Gastrocnemius medialis (tissue), 4 donors: ENCODE results near the gene ANKDD1A. TPM values are rescaled to one million over a fixed set of nuclear protein-coding genes. Genes with fewer than 3 reads are reported as not detected.

Experiments
- ATAC-seq, 2 donors: fragments of 150-250 bp; one replicate each; pipeline ENCODE4 v1.9.1; 2016
- DNase-seq, 2 donors: peaks; one replicate each; pipeline ENCODE4 v3.0.0-alpha.2; 2019
- H3K27ac ChIP-seq, 4 donors: fragments of 200-600 bp; sonication (generic); 1 replicate in 1 of 4; 2 replicates in 3 of 4; pipeline ENCODE4 v1.5.1; 2016 to 2018; ENCODE audit warnings: mild to moderate bottlenecking in 2 of 4, moderate library complexity in 1 of 4
- H3K27me3 ChIP-seq, 3 donors: fragments of 200-600 bp; sonication (generic) in 2 of 3; 1 replicate in 1 of 3; 2 replicates in 2 of 3; pipeline versions ENCODE4 v1.5.1 to v1.6.0; 2016 to 2019; ENCODE audit warnings: mild to moderate bottlenecking in 1 of 3, moderate library complexity in 1 of 3
- H3K36me3 ChIP-seq, 2 donors: fragments of 200-600 bp; sonication (generic) in 1 of 2; one replicate each; pipeline ENCODE4 v1.5.1; 2017 to 2018
- H3K4me1 ChIP-seq, 2 donors: fragments of 200-600 bp; sonication (generic) in 1 of 2; one replicate each; pipeline ENCODE4 v1.5.1; 2016 to 2017; ENCODE audit warnings: mild to moderate bottlenecking in 2 of 2
- H3K4me3 ChIP-seq, 4 donors: fragments of 200-600 bp; sonication (generic) in 3 of 4; 1 replicate in 1 of 4; 2 replicates in 3 of 4; pipeline ENCODE4 v1.5.1; 2016 to 2019; ENCODE audit warnings: mild to moderate bottlenecking in 2 of 4
- H3K9me3 ChIP-seq, 3 donors: fragments of 200-600 bp; sonication (generic) in 2 of 3; 1 replicate in 1 of 3; 2 replicates in 2 of 3; pipeline ENCODE4 v1.5.1; 2016 to 2019
- POLR2A ChIP-seq, 2 donors: fragments of 450-650 bp; IDR thresholded peaks; one replicate each; pipeline ENCODE4 v1.6.1; 2017; ENCODE audit warnings: antibody characterized with exemption in 2 of 2, mild to moderate bottlenecking in 2 of 2, moderate library complexity in 2 of 2
- in situ Hi-C, 4 donors: fragments of 200-750 bp; cut with MboI; loops; one replicate each; pipeline versions ENCODE4 v1.15.0 to v1.8.0; 2017; ENCODE audit warnings: low sequenced_read_pairs in 4 of 4
- intact Hi-C: fragments of 100-400 bp; cut with DNase I; formaldehyde crosslinking; loops from one replicate; pipeline ENCODE4 v1.15.1; 2023; ENCODE audit warnings: low total_unique reads
- total RNA-seq, 4 donors: library from RNA; depleted of rRNA; stranded (reverse); fragments of >200 nt; gene quantifications; one replicate each; pipeline versions ENCODE4 v1.1.0 to v1.2.3, GENCODE V29; 2016
- TF ChIP-seq, protein P1 (sequence below), 5 experiments: fragments of 450-650 bp in 3 of 5; fragments of 200-600 bp in 2 of 5; sonication (generic) in 2 of 5; IDR thresholded peaks in 4 of 5; conservative IDR thresholded peaks in 1 of 5; 1 replicate in 4 of 5; 2 replicates in 1 of 5; pipeline ENCODE4 v1.5.1; 2016 to 2019; ENCODE audit warnings: antibody characterized with exemption in 5 of 5, mild to moderate bottlenecking in 3 of 5, moderate library complexity in 3 of 5

ANKDD1A gene
- total RNA-seq, 4 donors from 2014 or later, result 0.11 to 0.39 (median 0.36) TPM; not detected in 1

DNA sequence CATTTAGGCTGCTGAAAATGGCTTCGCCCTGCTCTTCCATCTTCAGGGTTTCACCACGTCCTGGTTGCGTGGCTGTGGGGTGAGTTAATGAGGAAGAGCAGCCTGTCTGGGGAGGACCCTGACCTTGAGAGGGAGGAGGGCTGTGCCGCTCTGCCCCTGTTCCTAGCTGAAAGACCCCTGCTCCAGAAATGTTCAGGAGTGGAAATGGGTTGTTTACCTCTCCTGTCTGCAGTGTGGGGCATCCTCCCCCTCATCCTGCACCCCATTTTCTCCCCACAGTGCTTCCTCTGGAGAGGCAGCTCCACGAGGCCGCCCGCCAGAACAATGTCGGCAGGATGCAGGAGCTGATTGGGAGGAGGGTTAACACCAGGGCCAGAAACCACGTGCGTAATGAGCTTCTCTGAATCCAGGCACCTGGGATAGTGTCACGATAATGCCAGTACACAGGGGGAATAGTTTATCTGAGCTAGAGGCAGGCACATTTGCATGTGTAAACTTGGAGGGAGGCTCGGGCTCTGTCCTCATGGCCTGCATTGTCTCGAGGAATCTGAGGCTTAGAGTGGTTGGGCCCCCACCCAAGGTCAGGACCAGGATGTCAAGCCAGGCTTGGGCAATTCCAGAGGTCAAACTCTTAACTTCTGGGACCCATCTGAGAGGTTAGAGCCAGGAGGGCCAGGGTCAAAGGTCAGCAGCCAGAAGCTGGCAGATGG, 4.0 kb downstream of the ANKDD1A start:
- Histone ChIP-seq H3K27me3 (peaks cover 0 to 9% (median 2%) of the 10 kb centered on the region in 3 donors), H3K9me3 (no peaks in the 10 kb centered on the region), H3K4me1 (no peaks in the 10 kb centered on the region), H3K36me3 (no peaks in the 10 kb centered on the region), H3K4me3 (no peak overlapping the region), H3K27ac (no peak overlapping the region)
- TF ChIP-seq, protein P1, sequence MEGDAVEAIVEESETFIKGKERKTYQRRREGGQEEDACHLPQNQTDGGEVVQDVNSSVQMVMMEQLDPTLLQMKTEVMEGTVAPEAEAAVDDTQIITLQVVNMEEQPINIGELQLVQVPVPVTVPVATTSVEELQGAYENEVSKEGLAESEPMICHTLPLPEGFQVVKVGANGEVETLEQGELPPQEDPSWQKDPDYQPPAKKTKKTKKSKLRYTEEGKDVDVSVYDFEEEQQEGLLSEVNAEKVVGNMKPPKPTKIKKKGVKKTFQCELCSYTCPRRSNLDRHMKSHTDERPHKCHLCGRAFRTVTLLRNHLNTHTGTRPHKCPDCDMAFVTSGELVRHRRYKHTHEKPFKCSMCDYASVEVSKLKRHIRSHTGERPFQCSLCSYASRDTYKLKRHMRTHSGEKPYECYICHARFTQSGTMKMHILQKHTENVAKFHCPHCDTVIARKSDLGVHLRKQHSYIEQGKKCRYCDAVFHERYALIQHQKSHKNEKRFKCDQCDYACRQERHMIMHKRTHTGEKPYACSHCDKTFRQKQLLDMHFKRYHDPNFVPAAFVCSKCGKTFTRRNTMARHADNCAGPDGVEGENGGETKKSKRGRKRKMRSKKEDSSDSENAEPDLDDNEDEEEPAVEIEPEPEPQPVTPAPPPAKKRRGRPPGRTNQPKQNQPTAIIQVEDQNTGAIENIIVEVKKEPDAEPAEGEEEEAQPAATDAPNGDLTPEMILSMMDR (IDR thresholded peaks at IDR 0.05 in 4 of 5, conservative IDR thresholded peaks at IDR 0.05 in 1 of 5), result no peak
- intact Hi-C loops, result no loop called here
- ATAC-seq (no peak), DNase-seq (no peak)
- in situ Hi-C loops, result loop anchor here in 1 of 4 donors (25.0 kb wide), 1 partner anchor 178 kb away; no protein-coding TSS in a partner anchor

DNA sequence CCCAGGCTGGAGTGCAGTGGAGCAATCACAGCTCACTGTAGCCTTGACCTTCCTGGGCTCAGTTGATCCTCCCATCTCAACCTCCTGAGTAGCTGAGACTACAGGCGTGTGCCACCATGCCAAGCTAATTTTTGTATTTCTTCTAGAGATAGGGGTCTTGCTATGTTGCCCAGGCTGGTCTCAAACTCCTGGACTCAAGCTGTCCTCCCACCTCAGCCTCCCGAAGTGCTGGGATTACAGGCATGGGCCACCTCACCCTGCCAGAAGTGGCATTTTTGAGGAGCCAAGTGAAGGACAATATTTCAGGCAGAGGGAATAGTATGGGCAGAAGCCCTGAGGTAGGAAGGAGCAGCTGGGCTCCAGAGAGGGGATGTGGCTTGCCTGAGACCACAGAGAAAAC, 4.7 kb downstream of the ANKDD1A start:
- Histone ChIP-seq H3K27ac (no peak overlapping the region), H3K4me1 (no peaks in the 10 kb centered on the region)
- in situ Hi-C loops, result loop anchor here in 1 of 4 donors (25.0 kb wide), 1 partner anchor 179 kb away; no protein-coding TSS in a partner anchor

DNA sequence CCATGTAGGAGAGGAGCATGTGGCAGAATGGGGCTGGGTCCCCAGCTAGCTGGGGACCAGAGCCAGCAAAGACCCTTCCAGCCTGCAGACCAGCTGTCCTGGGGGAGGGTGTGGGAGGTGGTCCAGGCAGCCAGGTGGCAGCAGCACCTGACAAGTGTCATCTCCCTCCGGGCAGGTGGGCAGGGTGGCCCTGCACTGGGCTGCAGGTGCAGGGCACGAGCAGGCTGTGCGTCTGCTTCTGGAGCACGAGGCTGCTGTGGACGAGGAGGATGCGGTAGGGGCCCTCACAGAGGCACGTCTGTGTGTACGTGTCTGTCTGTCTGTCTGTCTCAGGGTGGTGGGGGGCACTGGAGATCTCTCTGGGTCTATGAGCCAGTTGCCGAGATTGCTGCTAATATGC, 5.5 kb downstream of the ANKDD1A start:
- in situ Hi-C loops (loop anchor here in 1 of 4 donors (25.0 kb wide), 1 partner anchor 180 kb away; no protein-coding TSS in a partner anchor), intact Hi-C loops (no loop called here)
- TF ChIP-seq POLR2A (IDR thresholded peaks at IDR 0.05), result no peak
- TF ChIP-seq, protein P1 (IDR thresholded peaks at IDR 0.05 in 4 of 5, conservative IDR thresholded peaks at IDR 0.05 in 1 of 5), result no peak
- DNase-seq, result no peak
- ATAC-seq, result no peak
- no peak overlapping the region for H3K27ac ChIP-seq
- H3K27me3 ChIP-seq, result no peaks in the 10 kb centered on the region
- H3K4me3 ChIP-seq, result no peak overlapping the region
- no peaks in the 10 kb centered on the region for H3K36me3 ChIP-seq
- H3K9me3 ChIP-seq, result no peaks in the 10 kb centered on the region
- H3K4me1 ChIP-seq, result no peaks in the 10 kb centered on the region

More for the DNA sequence above, 4.7 kb downstream of the ANKDD1A start:
- Histone ChIP-seq H3K27me3 (peaks cover 0 to 2% (median 0%) of the 10 kb centered on the region in 3 donors), H3K4me3 (no peak overlapping the region), H3K36me3 (no peaks in the 10 kb centered on the region), H3K9me3 (no peaks in the 10 kb centered on the region)
- intact Hi-C loops, result no loop called here
- TF ChIP-seq POLR2A (IDR thresholded peaks at IDR 0.05), result no peak
- TF ChIP-seq, protein P1 (IDR thresholded peaks at IDR 0.05 in 4 of 5, conservative IDR thresholded peaks at IDR 0.05 in 1 of 5), result no peak
- no peak for DNase-seq
- ATAC-seq, result no peak

GRCh38 chr15:64919721-64920120, 8.0 kb downstream of the ANKDD1A start:
- H3K27me3 ChIP-seq, result no peaks in the 10 kb centered on the region
- DNase-seq (no peak), ATAC-seq (no peak)
- intact Hi-C loops, result no loop called here
- no peak overlapping the region for H3K4me3 ChIP-seq
- no peaks in the 10 kb centered on the region for H3K36me3 ChIP-seq
- no peaks in the 10 kb centered on the region for H3K4me1 ChIP-seq
- H3K9me3 ChIP-seq, result no peaks in the 10 kb centered on the region
- TF ChIP-seq, protein P1 (IDR thresholded peaks at IDR 0.05 in 4 of 5, conservative IDR thresholded peaks at IDR 0.05 in 1 of 5), result no peak
- TF ChIP-seq POLR2A (IDR thresholded peaks at IDR 0.05), result no peak
- in situ Hi-C loops, result loop anchor here in 1 of 4 donors (25.0 kb wide), 1 partner anchor 182 kb away; no protein-coding TSS in a partner anchor
- H3K27ac ChIP-seq, result no peak overlapping the region
